Spinal cord (tissue), 10 donors: ENCODE measurements around the gene FAM110C. TPM values are rescaled to one million over a fixed set of nuclear protein-coding genes. Genes with fewer than 3 reads are reported as not detected.
A peak's percentile ranks its signal among the peaks of the same experiment; 100 is the strongest.
"Not testable (repeated sequence)": the region's sequence is repeated elsewhere in the genome, so short reads cannot be mapped to it uniquely, and the experiment has no call there.

Source experiments
- DNase-seq, 6 donors: peaks; one replicate each; pipeline versions ENCODE4 v3.0.0 to v3.0.0-alpha.2; 2013 to 2015; ENCODE audit warnings: low spot score in 6 of 6, low read depth in 4 of 6
- H3K27ac ChIP-seq: one replicate; pipeline ENCODE4 v1.5.1; 2013; ENCODE audit warnings: low read depth, low read length, control low read depth
- H3K27me3 ChIP-seq: one replicate; pipeline ENCODE4 v1.6.1; 2013; ENCODE audit warnings: low read length; ENCODE audit not compliant: control insufficient read depth, insufficient read depth
- H3K36me3 ChIP-seq: one replicate; pipeline ENCODE4 v1.6.1; 2013; ENCODE audit warnings: low read length; ENCODE audit not compliant: control insufficient read depth, insufficient read depth
- H3K4me1 ChIP-seq: one replicate; pipeline ENCODE4 v1.6.1; 2013; ENCODE audit warnings: low read length; ENCODE audit not compliant: control insufficient read depth, insufficient read depth
- H3K4me3 ChIP-seq: one replicate; pipeline ENCODE4 v1.5.1; 2013; ENCODE audit warnings: low read depth, low read length, control low read depth
- H3K9me3 ChIP-seq: one replicate; pipeline ENCODE4 v1.6.1; 2013; ENCODE audit warnings: low read length; ENCODE audit not compliant: control insufficient read depth, insufficient read depth
- WGBS: methylation state at CpG from one replicate; pipeline ENCODE4 v1.1.5; 2013; ENCODE audit warnings: missing lambda C conversion rate; ENCODE audit not compliant: insufficient coverage; 5-methylcytosine and 5-hydroxymethylcytosine counted together
- polyA plus RNA-seq, 2 donors: library from polyadenylated mRNA; unstranded; fragments of 120-200 nt; gene quantifications; one replicate each; pipeline ENCODE4 v1.2.1, GENCODE V29; 2013; ENCODE audit not compliant: insufficient read length in 2 of 2
- total RNA-seq, 2 donors: library from RNA; depleted of rRNA in 1 of 2; stranded (reverse); fragments of 120-200 nt in 1 of 2; fragments of >200 nt in 1 of 2; gene quantifications; one replicate each; pipeline versions ENCODE4 v1.2.3 to v1.2.4, GENCODE V29; 2013 to 2014
- donor health status: healthy.

Gene FAM110C
- total and polyA plus RNA-seq, 4 donors: 3.8 to 7.6 (median 6.8) TPM

DNA sequence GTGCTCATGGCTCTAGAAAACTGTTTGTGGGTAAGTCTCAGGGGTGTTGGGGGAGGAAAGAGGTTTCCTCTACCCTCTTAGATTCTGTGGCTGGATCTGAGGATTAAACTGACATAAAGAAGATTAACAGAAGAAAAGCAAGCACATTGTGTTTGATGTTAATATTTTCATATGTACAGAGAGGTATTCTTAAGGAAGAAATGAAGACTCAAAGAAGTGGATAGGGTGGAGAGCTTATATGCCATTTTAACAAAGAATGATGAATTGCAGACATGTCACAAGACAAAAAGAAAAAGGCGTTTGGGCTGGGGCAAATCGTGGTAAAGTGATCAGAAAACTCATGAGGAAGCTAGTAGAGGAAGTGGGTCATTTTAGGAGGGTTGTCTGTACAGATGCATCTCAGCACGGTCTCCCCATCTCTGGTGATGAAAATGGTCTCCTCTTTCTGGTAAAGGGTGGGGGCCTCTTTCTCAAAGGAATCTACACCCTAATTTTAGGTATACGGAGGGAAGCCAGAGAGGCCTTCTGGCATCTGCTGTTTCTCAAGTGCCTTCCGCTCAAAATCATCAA lies 17.8 kb downstream of the FAM110C start:
- H3K4me3 ChIP-seq: peak overlapping the region; percentile 5
- H3K27me3 ChIP-seq: no peaks in the 10 kb centered on the region
- no peaks in the 10 kb centered on the region for H3K9me3 ChIP-seq
- WGBS: 44% methylated on average over 2 of the region's 5 CpGs
- no peaks in the 10 kb centered on the region for H3K4me1 ChIP-seq
- H3K36me3 ChIP-seq: no peaks in the 10 kb centered on the region
- H3K27ac ChIP-seq: peak overlapping the region; percentile 51
- DNase-seq: no peak

DNA sequence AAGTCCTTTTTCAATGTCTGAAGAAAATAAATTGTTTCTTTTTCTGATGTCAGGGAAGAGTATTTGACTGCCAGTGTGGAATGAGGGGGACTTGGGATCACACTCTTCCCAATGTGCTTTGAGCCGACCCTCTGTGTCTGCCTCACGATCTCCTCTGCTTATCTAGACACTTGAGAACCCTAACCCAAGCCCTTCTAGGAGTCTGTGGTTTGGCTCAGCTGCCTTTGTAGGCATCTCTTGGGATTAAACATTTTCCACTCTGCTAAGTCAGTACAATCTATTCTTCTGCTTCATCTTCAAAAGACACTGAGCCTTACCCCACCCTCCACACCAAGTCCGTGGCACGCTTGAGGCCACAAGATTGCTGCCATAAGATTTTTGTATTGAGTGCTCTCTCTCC lies 19.4 kb downstream of the FAM110C start:
- H3K9me3 ChIP-seq: no peaks in the 10 kb centered on the region
- no peak overlapping the region for H3K27ac ChIP-seq
- no peaks in the 10 kb centered on the region for H3K27me3 ChIP-seq
- H3K4me1 ChIP-seq: no peaks in the 10 kb centered on the region
- no peak for DNase-seq
- H3K4me3 ChIP-seq: no peak overlapping the region
- 73% methylated on average over 4 of the region's 4 CpGs for WGBS
- H3K36me3 ChIP-seq: no peaks in the 10 kb centered on the region

DNA sequence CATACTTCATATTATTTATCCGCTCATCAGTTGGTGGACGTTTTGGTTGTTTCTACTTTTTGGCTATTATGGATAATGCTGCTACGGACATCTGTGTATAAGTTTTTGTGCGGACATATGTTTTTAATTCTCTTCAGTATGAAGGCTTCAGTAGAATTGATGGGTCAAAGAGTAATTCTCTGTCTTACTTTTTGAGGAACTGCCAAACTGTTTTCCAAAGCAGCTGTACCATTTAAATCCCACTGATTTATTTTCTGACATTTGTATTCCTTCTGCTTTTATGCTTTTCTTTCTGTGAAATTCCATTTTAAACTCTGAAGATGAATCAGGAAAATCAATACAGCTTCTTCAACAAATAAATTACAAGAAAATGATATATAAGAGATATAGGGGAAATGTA lies 20.8 kb downstream of the FAM110C start:
- DNase-seq: no peak
- no peaks in the 10 kb centered on the region for H3K36me3 ChIP-seq
- no CpG with 5 or more reads among the region's 4 CpGs for WGBS
- H3K4me3 ChIP-seq: no peak overlapping the region
- no peak overlapping the region for H3K27ac ChIP-seq
- no peaks in the 10 kb centered on the region for H3K4me1 ChIP-seq
- no peaks in the 10 kb centered on the region for H3K9me3 ChIP-seq
- no peaks in the 10 kb centered on the region for H3K27me3 ChIP-seq

DNA sequence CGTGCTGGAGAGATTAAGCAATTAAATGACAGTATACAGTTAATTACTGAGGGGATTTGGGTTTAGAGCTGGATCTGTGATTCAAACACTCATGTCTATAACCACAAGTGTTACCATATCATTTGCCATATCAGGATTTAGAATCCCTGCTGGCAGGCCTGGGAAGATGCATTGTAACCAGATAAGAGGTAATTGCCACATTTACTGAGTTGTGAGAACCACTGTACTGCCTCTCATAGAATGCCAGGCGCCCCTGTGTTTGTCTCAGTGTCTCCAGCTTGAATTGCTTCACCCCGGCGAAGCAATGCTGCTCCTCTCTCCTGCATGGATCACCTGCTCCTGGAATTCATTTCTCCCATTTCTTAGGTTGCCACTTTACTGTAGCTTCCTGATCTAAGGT lies 21.7 kb downstream of the FAM110C start:
- not testable (repeated sequence) for H3K27me3 ChIP-seq, H3K4me3 ChIP-seq, H3K36me3 ChIP-seq, DNase-seq, H3K27ac ChIP-seq, H3K4me1 ChIP-seq, H3K9me3 ChIP-seq
- WGBS: 50% methylated on average over 1 of the region's 4 CpGs

DNA sequence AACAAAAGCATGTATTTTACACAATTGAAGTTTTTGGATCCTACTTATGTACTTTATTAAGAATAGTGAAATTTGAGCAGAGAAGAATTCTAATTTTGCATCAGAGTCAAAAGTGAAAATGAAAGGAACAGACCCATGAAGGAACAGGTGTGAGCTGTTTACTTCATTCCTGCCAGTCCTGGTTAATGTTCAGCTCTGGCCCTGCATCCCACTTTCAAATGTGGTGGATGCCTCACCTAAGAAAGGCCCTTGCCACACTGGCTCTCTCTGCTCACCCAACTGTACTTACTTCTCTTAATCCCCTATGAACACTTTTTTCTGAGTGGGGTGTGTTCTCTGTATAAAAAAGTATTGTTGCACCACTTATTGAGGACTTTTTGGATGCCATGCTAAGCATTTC lies 22.2 kb downstream of the FAM110C start:
- no peak overlapping the region for H3K4me3 ChIP-seq
- H3K27me3 ChIP-seq: no peaks in the 10 kb centered on the region
- no peak for DNase-seq
- H3K9me3 ChIP-seq: no peaks in the 10 kb centered on the region
- no peaks in the 10 kb centered on the region for H3K36me3 ChIP-seq
- H3K4me1 ChIP-seq: no peaks in the 10 kb centered on the region
- H3K27ac ChIP-seq: no peak overlapping the region

DNA sequence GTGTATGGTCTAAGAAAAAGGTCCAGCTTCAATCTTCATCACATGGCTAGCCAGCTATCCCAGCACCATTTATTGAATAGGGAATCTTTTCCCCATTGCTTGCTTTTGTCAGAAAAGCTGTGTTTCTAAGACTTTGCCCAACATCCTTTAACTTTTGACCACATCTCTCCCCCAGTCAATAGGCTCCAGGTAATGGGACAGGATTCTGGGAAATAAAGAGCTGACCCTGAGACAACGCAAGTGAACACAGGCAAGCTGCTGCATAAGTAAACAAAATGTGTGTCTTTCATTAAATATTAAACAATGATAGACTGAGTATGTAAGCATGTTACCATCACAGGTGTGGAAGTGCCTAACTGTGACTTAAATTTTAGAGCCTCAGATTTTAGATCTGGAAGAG lies 23.0 kb downstream of the FAM110C start:
- H3K27ac ChIP-seq: no peak overlapping the region
- H3K27me3 ChIP-seq: no peaks in the 10 kb centered on the region
- H3K36me3 ChIP-seq: no peaks in the 10 kb centered on the region
- H3K4me3 ChIP-seq: no peak overlapping the region
- no peak for DNase-seq
- no CpG with 5 or more reads among the region's 1 CpG for WGBS
- H3K9me3 ChIP-seq: no peaks in the 10 kb centered on the region
- H3K4me1 ChIP-seq: no peaks in the 10 kb centered on the region

DNA sequence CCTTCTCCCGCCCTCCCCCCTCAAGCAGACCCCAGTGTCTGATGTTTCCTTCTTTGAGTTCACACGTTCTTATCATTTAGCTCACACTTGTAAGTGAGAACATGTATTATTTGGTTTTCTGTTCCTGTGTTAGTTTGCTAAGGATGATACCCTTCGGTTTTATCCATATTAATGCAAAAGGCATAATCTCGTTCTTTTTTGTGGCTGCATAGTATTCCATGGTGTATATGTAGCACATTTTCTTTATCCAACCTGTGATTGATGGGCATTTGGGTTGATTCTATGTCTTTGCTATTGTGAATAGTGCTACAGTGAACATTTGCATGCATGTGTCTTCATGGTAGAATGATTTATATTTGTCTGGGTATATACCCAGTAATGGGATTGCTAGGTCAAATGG lies 24.1 kb downstream of the FAM110C start:
- not testable (repeated sequence) for H3K9me3 ChIP-seq, H3K27ac ChIP-seq, H3K4me3 ChIP-seq, H3K27me3 ChIP-seq, H3K4me1 ChIP-seq, DNase-seq, H3K36me3 ChIP-seq
- no CpG with 5 or more reads among the region's 4 CpGs for WGBS

DNA sequence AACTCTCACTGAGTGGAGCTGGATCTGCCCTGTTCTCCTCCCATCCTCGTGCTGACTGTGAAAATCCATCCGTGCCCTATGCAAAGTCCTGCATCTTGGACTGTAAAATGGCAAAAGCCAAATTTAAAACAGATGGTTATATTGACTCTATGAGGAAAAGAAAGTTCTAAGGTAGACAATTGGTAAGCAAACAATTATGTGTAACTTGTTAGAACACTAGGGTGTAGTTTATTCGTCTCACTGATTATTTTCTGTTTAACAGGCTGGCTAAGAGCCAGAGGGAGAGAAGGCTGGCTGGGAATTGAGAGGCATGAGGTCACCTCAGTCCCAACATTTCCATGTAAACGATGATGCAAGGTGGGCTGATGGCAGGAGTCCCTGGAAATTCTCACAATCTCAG lies 26.0 kb downstream of the FAM110C start:
- H3K9me3 ChIP-seq, H3K27me3 ChIP-seq, H3K4me3 ChIP-seq, H3K36me3 ChIP-seq, H3K27ac ChIP-seq, H3K4me1 ChIP-seq, DNase-seq: not testable (repeated sequence)
- WGBS: 46% methylated on average over 3 of the region's 4 CpGs

DNA sequence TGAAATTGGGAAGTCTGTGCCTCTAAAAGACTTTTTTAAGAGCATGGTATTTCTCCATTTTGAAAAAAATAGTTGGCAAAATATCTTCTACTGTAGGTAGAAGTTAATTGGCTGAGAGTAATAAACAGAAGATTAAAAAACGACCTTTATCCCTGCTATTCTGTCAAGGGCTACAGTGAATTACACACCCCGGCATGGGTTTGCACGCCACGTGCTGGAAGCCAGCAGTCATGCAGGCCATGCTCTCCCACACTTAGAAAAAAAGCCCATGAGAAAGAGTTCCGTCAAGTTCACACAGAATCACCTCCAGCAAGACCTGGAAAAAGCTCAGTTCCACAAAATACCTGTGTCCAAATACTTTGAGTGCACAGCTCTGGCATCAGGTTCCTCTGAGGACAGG lies 26.8 kb downstream of the FAM110C start:
- Histone ChIP-seq H3K4me3 (no peak overlapping the region), H3K27me3 (peaks cover 2% of the 10 kb centered on the region), H3K9me3 (no peaks in the 10 kb centered on the region), H3K4me1 (peaks cover 4% of the 10 kb centered on the region), H3K27ac (no peak overlapping the region), H3K36me3 (no peaks in the 10 kb centered on the region)
- 81% methylated on average over 4 of the region's 5 CpGs for WGBS
- DNase-seq: no peak

DNA sequence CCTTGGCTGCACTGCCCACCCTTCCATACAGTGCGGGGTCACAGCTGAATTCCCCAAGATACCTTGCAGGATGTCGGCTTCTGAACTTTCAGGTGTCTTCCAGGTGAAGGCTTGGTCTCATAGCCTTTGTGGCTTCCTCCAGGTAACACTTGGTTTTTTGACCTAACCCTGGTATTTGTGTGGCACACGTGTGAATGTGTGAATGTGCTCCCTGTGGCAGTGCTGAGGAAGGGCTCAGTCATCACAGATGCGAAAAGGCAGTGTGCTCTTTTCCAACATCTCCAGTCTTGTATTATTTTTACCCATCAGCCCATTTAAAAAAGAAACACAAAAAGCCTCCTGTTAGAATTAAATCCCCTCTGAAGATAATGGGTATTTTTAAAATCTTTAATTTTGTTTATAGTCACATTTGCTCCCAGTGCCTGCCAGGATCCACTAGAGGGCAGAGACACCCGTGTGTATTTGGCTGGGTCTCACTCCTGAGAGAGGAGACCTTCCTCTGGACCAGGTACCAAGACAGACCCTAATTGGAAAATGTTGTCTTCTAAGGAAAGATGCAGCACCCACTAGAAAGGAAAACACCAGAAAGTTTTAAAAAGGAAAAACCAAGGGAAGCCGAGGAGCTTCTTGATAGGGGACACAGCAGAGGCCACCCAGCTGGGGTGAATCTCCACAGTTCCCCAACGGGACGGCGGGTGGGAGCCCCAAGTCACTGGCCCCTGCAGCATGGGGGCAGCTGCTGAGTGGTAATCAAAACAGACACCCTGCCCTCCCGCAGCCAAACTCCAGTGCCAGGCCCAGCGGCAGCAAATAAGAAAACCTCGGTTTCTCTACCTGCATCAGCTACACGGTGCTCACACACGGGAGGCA lies 27.7 kb downstream of the FAM110C start:
- Histone ChIP-seq H3K4me1 (peaks cover 4% of the 10 kb centered on the region), H3K27ac (no peak overlapping the region), H3K27me3 (peaks cover 2% of the 10 kb centered on the region), H3K9me3 (no peaks in the 10 kb centered on the region), H3K36me3 (no peaks in the 10 kb centered on the region), H3K4me3 (no peak overlapping the region)
- 90% methylated on average over 5 of the region's 14 CpGs for WGBS
- DNase-seq: peak in 2 of 6 donors; percentile 24 to 62
